ENCODE measurements around the gene MAP1LC3B.

MAP1LC3B gene

GRCh38 chr16:87390641-87391323 is 1.4 kb upstream of the MAP1LC3B start:
- peak overlapping the region; percentile 68; the same call in 1 of the 2 replicates for H3K4me3 ChIP-seq (ENCODE audit: low read depth, low read length)
- ChIA-PET POLR2A (no interaction called here), CTCF (interaction anchor here (1.3 kb wide), 1 partner anchor 245 kb away, joined by 5 read pairs; no protein-coding TSS in a partner anchor)
- TF ChIP-seq CTCF (IDR thresholded peaks at IDR 0.05; ENCODE audit: insufficient read depth, low read length, missing control alignments), result no peak
- no peak for DNase-seq (ENCODE audit: low read depth, low spot score)

- POLR2A ChIA-PET, result no interaction called here
- CTCF ChIA-PET, result interaction anchor here (1.3 kb wide), 1 partner anchor 244 kb away, joined by 5 read pairs; no protein-coding TSS in a partner anchor
- TF ChIP-seq CTCF (IDR thresholded peaks at IDR 0.05; ENCODE audit: insufficient read depth, low read length, missing control alignments), result no peak
- peak overlapping the region; percentile 68 for H3K4me3 ChIP-seq (ENCODE audit: low read depth, low read length)
- DNase-seq (ENCODE audit: low read depth, low spot score), result no peak
These were observed 699 bp upstream of the MAP1LC3B start for GRCh38 chr16:87391324-87391949.

GRCh38 chr16:87392821-87393679 is 914 bp downstream of the MAP1LC3B start:
- ChIA-PET POLR2A (interaction anchor here (0.7 to 1.6 kb wide), 2 partner anchors 9 to 479 kb away, joined by 3 to 7 read pairs; partner anchors contain the start of gene FBXO31), CTCF (interaction anchor here (0.9 to 7.9 kb wide), 10 partner anchors 10 to 830 kb away, joined by 3 to 53 read pairs (median 4); partner anchors contain the start of gene FBXO31)
- H3K4me3 ChIP-seq (ENCODE audit: low read depth, low read length), result peak overlapping the region; percentile 81
- no peak for DNase-seq (ENCODE audit: low read depth, low spot score)
- TF ChIP-seq CTCF (IDR thresholded peaks at IDR 0.05; ENCODE audit: insufficient read depth, low read length, missing control alignments), result peak; percentile 40

- CTCF ChIA-PET, result interaction anchor here (1.1 to 7.9 kb wide), 8 partner anchors 10 to 830 kb away, joined by 3 to 53 read pairs (median 16); partner anchors contain the start of gene FBXO31
- no peak for DNase-seq (ENCODE audit: low read depth, low spot score)
- no peak for TF ChIP-seq CTCF (IDR thresholded peaks at IDR 0.05; ENCODE audit: insufficient read depth, low read length, missing control alignments)
- H3K4me3 ChIP-seq (ENCODE audit: low read depth, low read length), result peak overlapping the region; percentile 81
- POLR2A ChIA-PET, result interaction anchor here (0.7 to 1.9 kb wide), 2 partner anchors 10 to 478 kb away, joined by 3 to 9 read pairs; partner anchors contain the start of gene FBXO31
These were observed 1.5 kb downstream of the MAP1LC3B start for GRCh38 chr16:87393680-87394055.

GRCh38 chr16:87395181-87395842 is 3.2 kb downstream of the MAP1LC3B start:
- POLR2A ChIA-PET, result interaction anchor here (1.9 kb wide), 1 partner anchor 11 kb away, joined by 9 read pairs; the partner anchor contains the start of gene FBXO31

More at GRCh38 chr16:87395181-87395842, 3.2 kb downstream of the MAP1LC3B start:
- no peak for DNase-seq (ENCODE audit: low read depth, low spot score)
- no peak for TF ChIP-seq CTCF (IDR thresholded peaks at IDR 0.05; ENCODE audit: insufficient read depth, low read length, missing control alignments)
- no peak overlapping the region for H3K4me3 ChIP-seq (ENCODE audit: low read depth, low read length)
- CTCF ChIA-PET, result interaction anchor here (0.8 to 7.9 kb wide), 8 partner anchors 8 to 476 kb away, joined by 3 to 53 read pairs (median 16); partner anchors contain the start of gene FBXO31

Data from AG04449 (cell line).